HG03039 (cell line): ENCODE data around the gene APOA4.
A peak's percentile ranks its signal among the peaks of the same experiment; 100 is the strongest.

Source experiments
- ATAC-seq: cut with Tn5 transposase; IDR thresholded peaks from one replicate; pipeline ENCODE4 v1.9.1; 2021; ENCODE audit warnings: mild to moderate bottlenecking, moderate library complexity; ENCODE audit not compliant: unreplicated experiment

Gene APOA4

GRCh38 chr11:116786326-116786725 lies 36.8 kb downstream of the APOA4 start:
- ATAC-seq: no peak

- ATAC-seq: no peak
Observed at GRCh38 chr11:116782728-116783127, 40.4 kb downstream of the APOA4 start.

- no peak for ATAC-seq
Observed at GRCh38 chr11:116778556-116778955, 44.5 kb downstream of the APOA4 start.

- no peak for ATAC-seq
Observed at GRCh38 chr11:116777056-116777455, 46.0 kb downstream of the APOA4 start.

GRCh38 chr11:116776522-116776984 lies 46.6 kb downstream of the APOA4 start:
- no peak for ATAC-seq

- ATAC-seq: no peak
Observed at GRCh38 chr11:116775975-116776374, 47.1 kb downstream of the APOA4 start.

- no peak for ATAC-seq
Observed at GRCh38 chr11:116774661-116775060, 48.4 kb downstream of the APOA4 start.

- ATAC-seq: peak; percentile 34
Observed at GRCh38 chr11:116773203-116774097, 49.7 kb downstream of the APOA4 start.

GRCh38 chr11:116772443-116773202 lies 50.5 kb downstream of the APOA4 start, which contains the start of gene BUD13:
Gene BUD13 (minus strand): TSS chr11:116772987. CDS start chr11:116772964, 23 bp downstream.
- ATAC-seq: peak; percentile 75

GRCh38 chr11:116771935-116772334 lies 51.2 kb downstream of the APOA4 start:
- no peak for ATAC-seq
